GF-D8 (cell line): ENCODE data around the gene LBR.

Experiments
- DNase-seq: peaks from one replicate; lab custom pipeline; 2025; lab: John Stamatoyannopoulos, UW

LBR gene

GRCh38 chr1:225373155-225373554, 54.7 kb downstream of the LBR start:
- no peak for DNase-seq

GRCh38 chr1:225371366-225372010, 56.4 kb downstream of the LBR start:
- no peak for DNase-seq

GRCh38 chr1:225368036-225368552, 59.7 kb downstream of the LBR start:
- no peak for DNase-seq

GRCh38 chr1:225366552-225366951, 61.3 kb downstream of the LBR start:
- no peak for DNase-seq

GRCh38 chr1:225366018-225366417, 61.8 kb downstream of the LBR start:
- no peak for DNase-seq

GRCh38 chr1:225364439-225364838, 63.4 kb downstream of the LBR start:
- DNase-seq, result no peak

- no peak for DNase-seq
Observed at GRCh38 chr1:225362805-225363204, 65.0 kb downstream of the LBR start.

- DNase-seq, result no peak
Observed at GRCh38 chr1:225361176-225361575, 66.7 kb downstream of the LBR start.

- DNase-seq, result no peak
Observed at GRCh38 chr1:225360119-225360518, 67.7 kb downstream of the LBR start.

GRCh38 chr1:225355863-225356262, 72.0 kb downstream of the LBR start:
- DNase-seq, result no peak

- DNase-seq, result no peak
Observed at GRCh38 chr1:225354906-225355305, 72.9 kb downstream of the LBR start.
